ENCODE results near the gene PDE9A. TPM values are rescaled to one million over a fixed set of nuclear protein-coding genes. Genes with fewer than 3 reads are reported as not detected.
"Not testable (repeated sequence)": the region's sequence is repeated elsewhere in the genome, so short reads cannot be mapped to it uniquely, and the experiment has no call there.

PDE9A gene
- total RNA-seq, 1 experiment from 2014 or later = not detected

- Histone ChIP-seq H2AFZ (ENCODE audit: low read length) (no peak overlapping the region), H3K27ac (ENCODE audit: low read length) (no peak overlapping the region), H3K4me2 (ENCODE audit: low read depth, low read length, poor library complexity, severe bottlenecking) (no peak overlapping the region), H3K4me3 (ENCODE audit: low read length) (no peak overlapping the region), H3K79me2 (ENCODE audit: low read length) (no peaks in the 10 kb centered on the region), H3K36me3 (ENCODE audit: insufficient read depth, low read length) (no peaks in the 10 kb centered on the region), H3K9me2 (replicated peaks; ENCODE audit: insufficient read depth, low read length) (no peaks in the 10 kb centered on the region), H3K27me3 (ENCODE audit: low read length) (no peaks in the 10 kb centered on the region), H3K9ac (ENCODE audit: low read length) (no peak overlapping the region), H3K4me1 (ENCODE audit: low read length) (no peaks in the 10 kb centered on the region), H3K9me3 (ENCODE audit: low read length) (no peaks in the 10 kb centered on the region), H4K20me1 (ENCODE audit: insufficient read depth, low read depth, low read length) (no peaks in the 10 kb centered on the region)
- DNase-seq = no peak
These were observed 25.7 kb upstream of the PDE9A start for GRCh38 chr21:42627527-42628289.

GRCh38 chr21:42628466-42629061 is 24.9 kb upstream of the PDE9A start:
- H3K4me1 ChIP-seq (ENCODE audit: low read length); H3K36me3 ChIP-seq (ENCODE audit: insufficient read depth, low read length); H3K9me3 ChIP-seq (ENCODE audit: low read length); DNase-seq; H3K9ac ChIP-seq (ENCODE audit: low read length); H3K4me2 ChIP-seq (ENCODE audit: low read depth, low read length, poor library complexity, severe bottlenecking); H3K4me3 ChIP-seq (ENCODE audit: low read length); H3K9me2 ChIP-seq (replicated peaks; ENCODE audit: insufficient read depth, low read length); H3K79me2 ChIP-seq (ENCODE audit: low read length); H3K27me3 ChIP-seq (ENCODE audit: low read length); H4K20me1 ChIP-seq (ENCODE audit: insufficient read depth, low read depth, low read length); H2AFZ ChIP-seq (ENCODE audit: low read length); H3K27ac ChIP-seq (ENCODE audit: low read length): not testable (repeated sequence)

GRCh38 chr21:42629933-42630589 is 23.4 kb upstream of the PDE9A start:
- no peak overlapping the region for H2AFZ ChIP-seq (ENCODE audit: low read length)
- H3K4me2 ChIP-seq (ENCODE audit: low read depth, low read length, poor library complexity, severe bottlenecking) = no peak overlapping the region
- no peaks in the 10 kb centered on the region for H3K79me2 ChIP-seq (ENCODE audit: low read length)
- H3K9ac ChIP-seq (ENCODE audit: low read length) = no peak overlapping the region
- H3K27ac ChIP-seq (ENCODE audit: low read length) = no peak overlapping the region
- H3K27me3 ChIP-seq (ENCODE audit: low read length) = no peaks in the 10 kb centered on the region
- no peaks in the 10 kb centered on the region for H3K36me3 ChIP-seq (ENCODE audit: insufficient read depth, low read length)
- no peaks in the 10 kb centered on the region for H3K9me3 ChIP-seq (ENCODE audit: low read length)
- H4K20me1 ChIP-seq (ENCODE audit: insufficient read depth, low read depth, low read length) = no peaks in the 10 kb centered on the region
- no peak overlapping the region for H3K4me3 ChIP-seq (ENCODE audit: low read length)
- DNase-seq = no peak
- no peaks in the 10 kb centered on the region for H3K9me2 ChIP-seq (replicated peaks; ENCODE audit: insufficient read depth, low read length)
- H3K4me1 ChIP-seq (ENCODE audit: low read length) = no peaks in the 10 kb centered on the region

GRCh38 chr21:42630626-42631025 is 22.8 kb upstream of the PDE9A start:
- Histone ChIP-seq H3K9ac (ENCODE audit: low read length) (no peak overlapping the region), H3K79me2 (ENCODE audit: low read length) (no peaks in the 10 kb centered on the region), H2AFZ (ENCODE audit: low read length) (no peak overlapping the region), H3K9me2 (replicated peaks; ENCODE audit: insufficient read depth, low read length) (no peaks in the 10 kb centered on the region), H3K36me3 (ENCODE audit: insufficient read depth, low read length) (no peaks in the 10 kb centered on the region), H4K20me1 (ENCODE audit: insufficient read depth, low read depth, low read length) (no peaks in the 10 kb centered on the region), H3K27me3 (ENCODE audit: low read length) (no peaks in the 10 kb centered on the region), H3K4me1 (ENCODE audit: low read length) (no peaks in the 10 kb centered on the region), H3K9me3 (ENCODE audit: low read length) (no peaks in the 10 kb centered on the region), H3K4me2 (ENCODE audit: low read depth, low read length, poor library complexity, severe bottlenecking) (no peak overlapping the region), H3K4me3 (ENCODE audit: low read length) (no peak overlapping the region), H3K27ac (ENCODE audit: low read length) (no peak overlapping the region)
- no peak for DNase-seq

- H3K9me2 ChIP-seq (replicated peaks; ENCODE audit: insufficient read depth, low read length) = no peaks in the 10 kb centered on the region
- no peaks in the 10 kb centered on the region for H3K79me2 ChIP-seq (ENCODE audit: low read length)
- no peaks in the 10 kb centered on the region for H3K36me3 ChIP-seq (ENCODE audit: insufficient read depth, low read length)
- no peaks in the 10 kb centered on the region for H3K9me3 ChIP-seq (ENCODE audit: low read length)
- no peaks in the 10 kb centered on the region for H3K27me3 ChIP-seq (ENCODE audit: low read length)
- H4K20me1 ChIP-seq (ENCODE audit: insufficient read depth, low read depth, low read length) = no peaks in the 10 kb centered on the region
- H3K4me1 ChIP-seq (ENCODE audit: low read length) = no peaks in the 10 kb centered on the region
- no peak overlapping the region for H2AFZ ChIP-seq (ENCODE audit: low read length)
- H3K4me3 ChIP-seq (ENCODE audit: low read length) = no peak overlapping the region
- H3K27ac ChIP-seq (ENCODE audit: low read length) = no peak overlapping the region
- no peak overlapping the region for H3K4me2 ChIP-seq (ENCODE audit: low read depth, low read length, poor library complexity, severe bottlenecking)
- no peak for DNase-seq
- no peak overlapping the region for H3K9ac ChIP-seq (ENCODE audit: low read length)
These were observed 22.3 kb upstream of the PDE9A start for GRCh38 chr21:42631142-42631541.

GRCh38 chr21:42632336-42632751 is 21.1 kb upstream of the PDE9A start:
- Histone ChIP-seq H3K36me3 (ENCODE audit: insufficient read depth, low read length) (no peaks in the 10 kb centered on the region), H4K20me1 (ENCODE audit: insufficient read depth, low read depth, low read length) (no peaks in the 10 kb centered on the region), H3K9ac (ENCODE audit: low read length) (no peak overlapping the region), H3K27me3 (ENCODE audit: low read length) (no peaks in the 10 kb centered on the region), H2AFZ (ENCODE audit: low read length) (no peak overlapping the region), H3K9me2 (replicated peaks; ENCODE audit: insufficient read depth, low read length) (no peaks in the 10 kb centered on the region), H3K27ac (ENCODE audit: low read length) (no peak overlapping the region), H3K79me2 (ENCODE audit: low read length) (no peaks in the 10 kb centered on the region), H3K4me2 (ENCODE audit: low read depth, low read length, poor library complexity, severe bottlenecking) (no peak overlapping the region), H3K4me3 (ENCODE audit: low read length) (no peak overlapping the region), H3K9me3 (ENCODE audit: low read length) (no peaks in the 10 kb centered on the region), H3K4me1 (ENCODE audit: low read length) (no peaks in the 10 kb centered on the region)
- DNase-seq = no peak

- no peaks in the 10 kb centered on the region for H3K9me2 ChIP-seq (replicated peaks; ENCODE audit: insufficient read depth, low read length)
- H4K20me1 ChIP-seq (ENCODE audit: insufficient read depth, low read depth, low read length) = no peaks in the 10 kb centered on the region
- H2AFZ ChIP-seq (ENCODE audit: low read length) = no peak overlapping the region
- no peaks in the 10 kb centered on the region for H3K9me3 ChIP-seq (ENCODE audit: low read length)
- no peaks in the 10 kb centered on the region for H3K27me3 ChIP-seq (ENCODE audit: low read length)
- H3K79me2 ChIP-seq (ENCODE audit: low read length) = no peaks in the 10 kb centered on the region
- H3K36me3 ChIP-seq (ENCODE audit: insufficient read depth, low read length) = no peaks in the 10 kb centered on the region
- no peak overlapping the region for H3K27ac ChIP-seq (ENCODE audit: low read length)
- DNase-seq = no peak
- H3K4me1 ChIP-seq (ENCODE audit: low read length) = no peaks in the 10 kb centered on the region
- no peak overlapping the region for H3K4me3 ChIP-seq (ENCODE audit: low read length)
- no peak overlapping the region for H3K4me2 ChIP-seq (ENCODE audit: low read depth, low read length, poor library complexity, severe bottlenecking)
- no peak overlapping the region for H3K9ac ChIP-seq (ENCODE audit: low read length)
These were observed 20.4 kb upstream of the PDE9A start for GRCh38 chr21:42632771-42633690.

GRCh38 chr21:42633858-42634257 is 19.6 kb upstream of the PDE9A start:
- Histone ChIP-seq H3K4me1 (ENCODE audit: low read length) (no peaks in the 10 kb centered on the region), H3K9me3 (ENCODE audit: low read length) (no peaks in the 10 kb centered on the region), H3K36me3 (ENCODE audit: insufficient read depth, low read length) (no peaks in the 10 kb centered on the region), H3K4me2 (ENCODE audit: low read depth, low read length, poor library complexity, severe bottlenecking) (no peak overlapping the region), H2AFZ (ENCODE audit: low read length) (no peak overlapping the region), H3K9ac (ENCODE audit: low read length) (no peak overlapping the region), H3K27ac (ENCODE audit: low read length) (no peak overlapping the region), H3K4me3 (ENCODE audit: low read length) (no peak overlapping the region), H4K20me1 (ENCODE audit: insufficient read depth, low read depth, low read length) (no peaks in the 10 kb centered on the region), H3K9me2 (replicated peaks; ENCODE audit: insufficient read depth, low read length) (no peaks in the 10 kb centered on the region), H3K27me3 (ENCODE audit: low read length) (no peaks in the 10 kb centered on the region), H3K79me2 (ENCODE audit: low read length) (no peaks in the 10 kb centered on the region)
- no peak for DNase-seq
